Cardiac fibroblast (primary cell): ENCODE measurements around the gene DDA1.
"Not testable (repeated sequence)": the region's sequence is repeated elsewhere in the genome, so short reads cannot be mapped to it uniquely, and the experiment has no call there.

Experiments used
- DNase-seq, 2 donors: peaks; one replicate each; pipeline versions ENCODE4 v3.0.0 to v3.0.0-alpha.2; 2010; ENCODE audit warnings: low read depth in 2 of 2
- H3K4me3 ChIP-seq, 2 donors: replicated peaks in 1 of 2; 1 replicate in 1 of 2; 2 replicates in 1 of 2; pipeline ENCODE4 v1.5.1; 2011; ENCODE audit warnings: low read depth in 2 of 2, low read length in 2 of 2, mild to moderate bottlenecking in 2 of 2, moderate library complexity in 1 of 2
- TF ChIP-seq, protein P1 (sequence below): IDR thresholded peaks from one replicate; pipeline ENCODE4 v1.5.1; 2011; ENCODE audit warnings: low read depth, mild to moderate bottlenecking, low read length, inconsistent platforms

The DDA1 gene

GRCh38 chr19:17266026-17266425 is 43.3 kb upstream of the DDA1 start:
- TF ChIP-seq, protein P1, sequence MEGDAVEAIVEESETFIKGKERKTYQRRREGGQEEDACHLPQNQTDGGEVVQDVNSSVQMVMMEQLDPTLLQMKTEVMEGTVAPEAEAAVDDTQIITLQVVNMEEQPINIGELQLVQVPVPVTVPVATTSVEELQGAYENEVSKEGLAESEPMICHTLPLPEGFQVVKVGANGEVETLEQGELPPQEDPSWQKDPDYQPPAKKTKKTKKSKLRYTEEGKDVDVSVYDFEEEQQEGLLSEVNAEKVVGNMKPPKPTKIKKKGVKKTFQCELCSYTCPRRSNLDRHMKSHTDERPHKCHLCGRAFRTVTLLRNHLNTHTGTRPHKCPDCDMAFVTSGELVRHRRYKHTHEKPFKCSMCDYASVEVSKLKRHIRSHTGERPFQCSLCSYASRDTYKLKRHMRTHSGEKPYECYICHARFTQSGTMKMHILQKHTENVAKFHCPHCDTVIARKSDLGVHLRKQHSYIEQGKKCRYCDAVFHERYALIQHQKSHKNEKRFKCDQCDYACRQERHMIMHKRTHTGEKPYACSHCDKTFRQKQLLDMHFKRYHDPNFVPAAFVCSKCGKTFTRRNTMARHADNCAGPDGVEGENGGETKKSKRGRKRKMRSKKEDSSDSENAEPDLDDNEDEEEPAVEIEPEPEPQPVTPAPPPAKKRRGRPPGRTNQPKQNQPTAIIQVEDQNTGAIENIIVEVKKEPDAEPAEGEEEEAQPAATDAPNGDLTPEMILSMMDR, result no peak
- DNase-seq, result no peak
- no peak overlapping the region for H3K4me3 ChIP-seq

GRCh38 chr19:17266589-17266974 is 42.8 kb upstream of the DDA1 start:
- no peak for DNase-seq
- TF ChIP-seq, protein P1, result no peak
- H3K4me3 ChIP-seq, result no peak overlapping the region

GRCh38 chr19:17266975-17267788 is 42.2 kb upstream of the DDA1 start, which contains the start of gene BABAM1:
Gene BABAM1, plus strand, starts transcription at chr19:17267443. Its CDS starts 1,364 bp downstream, at chr19:17268807.
- peak; percentile 99 for DNase-seq
- peak within 1 kb of the TSS; percentile 90 to 97 for H3K4me3 ChIP-seq
- TF ChIP-seq, protein P1, result no peak

DNA sequence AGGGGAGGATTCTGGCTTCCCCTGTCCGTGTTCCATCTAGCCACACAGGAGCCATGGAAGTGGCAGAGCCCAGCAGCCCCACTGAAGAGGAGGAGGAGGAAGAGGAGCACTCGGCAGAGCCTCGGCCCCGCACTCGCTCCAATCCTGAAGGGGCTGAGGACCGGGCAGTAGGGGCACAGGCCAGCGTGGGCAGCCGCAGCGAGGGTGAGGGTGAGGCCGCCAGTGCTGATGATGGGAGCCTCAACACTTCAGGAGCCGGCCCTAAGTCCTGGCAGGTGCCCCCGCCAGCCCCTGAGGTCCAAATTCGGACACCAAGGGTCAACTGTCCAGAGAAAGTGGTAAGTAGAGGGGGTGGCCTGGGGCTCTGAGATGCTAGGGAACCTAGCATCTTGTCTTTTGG is 40.6 kb upstream of the DDA1 start:
- TF ChIP-seq, protein P1, result no peak
- no peak for DNase-seq
- H3K4me3 ChIP-seq, result no peak overlapping the region

DNA sequence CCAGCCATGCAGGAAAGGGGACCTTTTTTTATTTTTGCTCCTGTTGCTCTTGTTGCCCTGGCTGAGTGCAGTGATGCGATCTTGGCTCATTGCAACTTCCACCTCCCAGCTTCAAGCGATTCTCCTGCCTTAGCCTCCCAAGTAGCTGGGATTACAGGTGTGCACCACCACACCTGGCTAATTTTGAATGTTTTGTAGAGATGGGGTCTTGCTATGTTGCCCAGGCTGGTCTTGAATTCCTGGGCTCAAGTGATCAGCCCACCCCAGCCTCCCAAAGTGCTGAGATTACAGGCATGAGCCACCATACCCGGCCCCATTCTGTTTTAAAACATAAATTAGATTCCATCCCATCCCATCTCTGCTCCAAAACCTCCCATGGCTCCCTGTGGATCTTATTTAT is 34.5 kb upstream of the DDA1 start:
- DNase-seq, result not testable (repeated sequence)

DNA sequence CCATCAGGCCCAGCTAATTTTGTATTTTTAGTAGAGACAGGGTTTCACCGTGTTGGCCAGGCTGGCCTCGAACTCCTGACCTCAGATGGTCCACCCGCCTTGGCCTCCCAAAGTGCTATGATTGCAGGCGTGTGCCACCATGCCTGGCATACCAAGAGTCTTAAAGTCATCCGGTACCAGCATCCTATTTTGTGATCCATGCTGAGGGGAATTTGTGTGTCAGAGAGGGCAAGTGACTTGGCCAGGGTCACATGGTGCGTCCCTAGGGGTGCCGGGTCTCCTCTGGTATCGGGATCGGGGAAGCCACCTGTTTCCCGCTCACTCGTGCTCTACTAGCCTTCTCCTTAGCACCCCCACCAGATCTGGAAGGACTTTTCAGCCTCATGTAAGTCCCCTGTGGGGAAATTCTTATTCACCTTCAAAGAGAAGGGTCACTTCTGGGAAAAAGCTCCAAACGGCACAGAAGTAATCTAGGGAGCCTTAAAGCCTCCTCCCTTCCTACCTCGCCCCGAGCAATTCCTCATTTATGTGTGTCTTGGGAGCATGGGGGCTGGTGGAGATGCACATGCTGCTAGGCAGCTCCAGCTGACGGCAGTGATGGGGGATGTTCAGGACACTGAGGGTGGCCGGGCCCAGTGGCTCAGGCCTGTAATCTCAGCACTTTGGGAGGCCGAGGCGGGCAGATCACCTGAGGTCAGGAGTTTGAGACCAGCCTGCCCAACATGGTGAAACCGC is 33.8 kb upstream of the DDA1 start:
- TF ChIP-seq, protein P1, result no peak
- H3K4me3 ChIP-seq, result no peak overlapping the region
- no peak for DNase-seq

More for the DNA sequence above, 34.5 kb upstream of the DDA1 start:
- not testable (repeated sequence) for H3K4me3 ChIP-seq

- H3K4me3 ChIP-seq, result no peak overlapping the region
- TF ChIP-seq, protein P1, result no peak
- no peak for DNase-seq
Measured at GRCh38 chr19:17279436-17279835, 29.9 kb upstream of the DDA1 start.
